GM19463 (cell line): ENCODE measurements around the gene PIBF1.

Experiments used
- ATAC-seq: cut with Tn5 transposase; IDR thresholded peaks from one replicate; pipeline ENCODE4 v1.9.1; 2021; ENCODE audit warnings: mild to moderate bottlenecking, moderate library complexity; ENCODE audit not compliant: unreplicated experiment

Gene PIBF1

DNA sequence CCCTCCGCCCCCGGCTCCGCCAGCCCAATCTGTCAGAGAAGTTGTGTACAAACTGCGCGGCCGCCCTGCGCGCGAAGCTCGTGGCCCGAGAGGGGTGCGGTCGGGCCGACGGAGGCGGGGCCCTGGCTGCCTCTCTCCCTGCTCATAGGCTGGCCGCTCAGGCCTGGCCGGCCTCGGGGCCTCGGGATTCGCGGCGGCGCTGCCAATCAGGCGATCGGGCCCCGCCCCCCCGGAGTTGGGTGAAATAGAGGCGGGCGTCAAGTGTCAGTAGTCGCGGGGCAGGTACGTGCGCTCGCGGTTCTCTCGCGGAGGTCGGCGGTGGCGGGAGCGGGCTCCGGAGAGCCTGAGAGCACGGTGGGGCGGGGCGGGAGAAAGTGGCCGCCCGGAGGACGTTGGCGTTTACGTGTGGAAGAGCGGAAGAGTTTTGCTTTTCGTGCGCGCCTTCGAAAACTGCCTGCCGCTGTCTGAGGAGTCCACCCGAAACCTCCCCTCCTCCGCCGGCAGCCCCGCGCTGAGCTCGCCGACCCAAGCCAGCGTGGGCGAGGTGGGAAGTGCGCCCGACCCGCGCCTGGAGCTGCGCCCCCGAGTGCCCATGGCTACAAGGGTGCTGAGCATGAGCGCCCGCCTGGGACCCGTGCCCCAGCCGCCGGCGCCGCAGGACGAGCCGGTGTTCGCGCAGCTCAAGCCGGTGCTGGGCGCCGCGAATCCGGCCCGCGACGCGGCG lies 277.0 kb downstream of the PIBF1 start, which contains the start of gene KLF5:
KLF5 (plus strand) TSS at position 270 of the 724 bp plus-strand sequence; CDS start at position 593, 323 bp downstream.
- ATAC-seq: peak; percentile 95

DNA sequence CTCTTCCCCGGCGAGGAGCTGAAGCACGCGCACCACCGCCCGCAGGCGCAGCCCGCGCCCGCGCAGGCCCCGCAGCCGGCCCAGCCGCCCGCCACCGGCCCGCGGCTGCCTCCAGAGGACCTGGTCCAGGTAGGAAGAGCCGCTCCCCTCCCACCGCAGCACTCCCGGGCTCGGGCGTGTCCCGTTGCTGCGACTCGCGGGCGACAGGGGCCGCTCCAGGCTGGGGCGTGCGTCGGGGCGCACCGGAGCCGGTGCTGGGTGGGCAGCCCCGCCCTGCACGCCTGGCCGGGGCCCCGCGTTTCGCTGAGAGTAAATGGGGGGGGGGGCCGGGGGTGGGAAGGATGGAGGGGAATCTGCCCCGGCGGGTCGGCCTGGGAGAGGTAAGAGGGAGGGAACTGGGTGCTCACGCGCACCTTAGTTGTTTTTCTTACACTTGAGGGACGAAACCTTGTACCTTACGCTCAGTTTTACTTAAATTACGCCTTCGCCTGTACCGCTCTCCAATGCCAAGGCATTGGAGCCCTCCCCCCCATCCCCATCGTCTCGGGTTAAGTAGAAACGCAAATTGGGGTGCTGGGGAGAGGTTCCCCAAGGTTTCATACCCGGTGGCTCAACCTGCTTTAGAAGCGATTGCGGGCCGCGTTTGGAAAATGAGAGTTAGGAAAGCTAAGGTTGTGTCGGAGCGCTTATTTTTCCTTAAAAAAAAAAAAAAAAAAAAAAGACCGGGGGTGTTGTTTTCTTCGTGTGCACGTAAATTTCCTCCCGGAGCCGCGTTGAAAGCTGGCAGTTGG lies 277.7 kb downstream of the PIBF1 start:
- ATAC-seq: peak; percentile 40

DNA sequence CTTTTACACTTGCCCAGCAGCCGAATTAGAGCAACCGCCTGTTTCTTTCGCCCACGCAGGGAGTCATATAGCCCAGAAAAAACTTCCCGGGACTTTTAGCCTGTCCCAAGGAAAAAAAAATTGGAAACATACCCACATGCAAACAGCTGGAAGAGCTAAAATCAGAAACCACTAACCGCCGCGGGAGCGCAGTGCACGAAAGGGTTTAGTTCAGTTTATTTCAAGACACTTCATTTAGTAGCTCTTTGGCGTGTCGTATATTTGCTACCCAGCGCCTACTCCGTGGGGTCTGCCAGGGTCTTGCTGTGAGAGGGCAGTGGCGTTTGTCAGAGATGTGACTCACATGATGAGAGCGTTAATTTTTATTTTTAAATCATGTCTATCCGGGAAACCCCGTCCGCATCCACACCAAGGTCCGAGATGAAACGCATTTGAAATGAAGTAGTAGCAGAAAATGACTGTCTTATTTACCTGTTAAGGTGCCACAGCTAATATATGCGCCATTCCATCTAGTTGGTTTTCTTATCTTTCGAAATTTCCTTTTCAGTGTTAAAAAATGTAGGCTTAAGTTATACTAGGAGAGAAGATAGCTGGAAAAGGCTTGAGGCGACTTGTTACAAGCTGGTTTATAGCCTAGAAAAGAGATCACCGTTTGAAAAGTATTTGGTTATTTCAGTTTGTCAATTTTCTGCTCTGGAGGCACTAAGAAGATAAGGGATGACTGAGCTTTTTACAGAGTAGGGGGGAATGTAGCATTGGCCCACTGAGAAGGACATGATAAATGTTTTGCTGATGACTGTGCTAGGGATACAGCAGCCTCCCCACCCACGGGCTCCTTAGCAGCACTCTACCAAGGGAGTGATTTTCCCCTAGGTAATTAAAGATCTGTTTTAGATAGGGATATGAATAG lies 278.6 kb downstream of the PIBF1 start:
- no peak for ATAC-seq

DNA sequence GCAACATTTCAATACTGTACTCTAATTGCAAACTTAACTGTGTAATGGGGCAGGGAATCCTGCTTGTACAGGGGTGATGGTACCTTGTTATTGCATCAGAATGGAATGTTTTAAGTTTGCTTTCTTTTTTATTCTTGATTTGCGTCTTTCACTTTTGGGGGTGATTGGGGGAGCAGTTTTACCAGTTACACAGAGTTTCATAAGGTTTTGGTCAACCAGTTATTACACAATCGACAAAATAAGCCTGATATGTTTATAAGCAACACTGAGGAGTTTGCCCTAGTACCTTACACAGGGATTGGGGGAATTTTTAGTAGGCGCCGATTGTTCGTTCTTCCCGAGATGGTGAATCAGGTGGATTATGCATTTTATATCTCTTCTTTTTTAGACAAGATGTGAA lies 279.5 kb downstream of the PIBF1 start:
- no peak for ATAC-seq

DNA sequence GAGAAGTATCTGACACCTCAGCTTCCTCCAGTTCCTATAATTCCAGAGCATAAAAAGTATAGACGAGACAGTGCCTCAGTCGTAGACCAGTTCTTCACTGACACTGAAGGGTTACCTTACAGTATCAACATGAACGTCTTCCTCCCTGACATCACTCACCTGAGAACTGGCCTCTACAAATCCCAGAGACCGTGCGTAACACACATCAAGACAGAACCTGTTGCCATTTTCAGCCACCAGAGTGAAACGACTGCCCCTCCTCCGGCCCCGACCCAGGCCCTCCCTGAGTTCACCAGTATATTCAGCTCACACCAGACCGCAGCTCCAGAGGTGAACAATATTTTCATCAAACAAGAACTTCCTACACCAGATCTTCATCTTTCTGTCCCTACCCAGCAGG lies 279.9 kb downstream of the PIBF1 start:
- ATAC-seq: no peak

DNA sequence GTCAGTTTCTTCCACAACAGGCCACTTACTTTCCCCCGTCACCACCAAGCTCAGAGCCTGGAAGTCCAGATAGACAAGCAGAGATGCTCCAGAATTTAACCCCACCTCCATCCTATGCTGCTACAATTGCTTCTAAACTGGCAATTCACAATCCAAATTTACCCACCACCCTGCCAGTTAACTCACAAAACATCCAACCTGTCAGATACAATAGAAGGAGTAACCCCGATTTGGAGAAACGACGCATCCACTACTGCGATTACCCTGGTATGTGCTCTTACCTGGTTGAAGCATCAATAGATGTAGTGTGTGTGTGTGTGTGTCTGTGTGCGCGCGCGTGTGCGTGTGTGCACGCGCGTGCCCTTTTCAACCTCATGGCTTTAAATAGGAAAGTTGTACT lies 280.5 kb downstream of the PIBF1 start:
- no peak for ATAC-seq

DNA sequence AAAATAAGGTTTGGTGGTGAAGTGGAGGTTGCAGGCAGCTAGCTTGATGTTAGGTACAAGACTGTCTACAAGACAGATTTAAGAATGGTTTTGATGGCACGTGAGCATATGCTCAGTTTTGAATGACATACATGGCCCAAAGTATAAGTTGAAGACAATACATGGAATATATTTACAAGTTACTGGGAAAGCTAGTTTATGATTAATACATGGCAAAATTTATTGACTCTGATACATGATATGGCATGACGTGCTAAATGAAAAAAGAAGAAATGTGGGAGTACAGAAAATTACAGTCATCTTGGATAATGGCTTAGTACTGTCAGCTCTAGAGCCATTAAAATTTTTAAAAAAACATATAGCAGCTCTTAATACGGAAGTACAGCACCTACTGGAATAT lies 281.2 kb downstream of the PIBF1 start:
- no peak for ATAC-seq

DNA sequence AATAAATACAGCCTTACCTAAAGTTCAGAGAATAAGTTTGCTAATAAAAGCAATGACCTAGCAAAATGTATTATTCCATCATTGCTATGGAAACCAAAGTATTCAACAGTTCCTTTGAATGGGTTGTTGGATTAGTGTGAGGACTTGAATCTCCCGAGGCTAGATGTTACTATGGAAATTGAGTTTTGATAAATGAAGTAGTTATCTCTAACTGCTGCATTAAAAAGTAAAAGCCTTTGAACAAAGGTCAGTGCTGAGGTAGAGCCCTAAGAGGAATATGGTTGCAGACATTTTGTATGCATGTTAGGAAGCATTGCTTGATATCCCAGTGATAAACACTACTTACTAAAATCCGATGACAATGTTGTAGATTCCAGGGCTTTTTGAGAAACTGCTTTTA lies 283.1 kb downstream of the PIBF1 start:
- no peak for ATAC-seq

DNA sequence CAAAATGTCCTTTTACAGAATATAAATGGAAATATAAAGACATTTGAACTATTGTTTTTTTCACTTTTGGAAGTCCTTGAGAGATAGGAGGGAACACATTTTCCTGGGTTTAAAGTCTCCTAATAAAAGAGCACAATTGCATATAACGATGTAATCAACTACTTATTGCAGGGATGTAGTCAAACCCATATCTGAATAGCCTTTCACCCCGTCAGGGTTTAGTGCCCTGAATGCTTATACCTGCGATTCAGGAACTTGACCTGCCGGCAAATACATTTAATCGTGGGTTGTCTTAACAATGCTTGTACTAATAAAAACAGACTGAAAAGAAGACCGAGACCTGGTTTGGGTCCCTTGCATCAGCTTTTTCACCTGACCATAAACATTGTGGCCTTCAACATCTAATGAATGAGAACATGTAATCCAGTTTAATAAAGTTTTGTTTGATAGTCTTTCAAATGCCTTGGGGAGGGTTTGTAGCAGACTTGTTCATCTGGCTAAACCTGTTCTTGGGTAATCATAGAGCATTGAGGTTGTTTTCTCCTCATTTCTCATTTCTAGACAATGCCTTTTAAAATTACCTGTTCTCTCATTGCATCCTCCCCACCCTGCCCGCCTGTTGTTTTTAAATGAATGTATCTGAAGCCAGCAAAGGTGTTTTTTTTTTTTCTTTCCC lies 283.9 kb downstream of the PIBF1 start:
- ATAC-seq: no peak
